ENCODE measurements around the gene ADPGK. TPM values are rescaled to one million over a fixed set of nuclear protein-coding genes. Genes with fewer than 3 reads are reported as not detected.

The ADPGK gene
- total RNA-seq, 4 donors from 2014 or later = 17.1 to 87.6 (median 54.8) TPM

DNA sequence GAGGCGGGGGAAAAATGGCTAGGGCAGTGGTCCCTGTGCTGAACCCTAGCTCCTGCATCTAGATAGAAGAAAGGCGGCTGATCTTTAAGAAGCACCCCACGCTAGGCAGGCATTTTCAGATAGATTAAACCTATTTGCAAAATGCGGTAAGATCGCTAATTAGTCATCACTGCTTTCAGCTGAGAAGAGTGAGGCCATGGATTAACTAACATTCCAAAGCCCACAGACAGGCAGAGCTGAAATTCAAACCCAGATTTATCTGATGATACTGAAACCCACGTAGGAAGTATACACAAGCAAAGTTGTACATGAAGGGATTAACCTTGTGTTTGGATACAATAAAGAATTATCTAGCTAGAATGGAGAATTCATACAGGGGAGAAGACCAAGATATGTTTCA, 4.8 kb downstream of the ADPGK start:
- TF ChIP-seq CTCF (IDR thresholded peaks at IDR 0.05) (no peak), POLR2A (IDR thresholded peaks at IDR 0.05) (no peak)
- H3K4me1 ChIP-seq = no peaks in the 10 kb centered on the region
- H3K36me3 ChIP-seq = no peaks in the 10 kb centered on the region
- H3K9me3 ChIP-seq = no peaks in the 10 kb centered on the region
- DNase-seq = no peak
- no peak overlapping the region for H3K4me3 ChIP-seq
- H3K27me3 ChIP-seq = no peaks in the 10 kb centered on the region
- intact Hi-C loops (cut with DNase I; ENCODE audit: low total_unique reads) = no loop called here
- H3K27ac ChIP-seq = no peak overlapping the region

GRCh38 chr15:72774696-72775383, 8.7 kb downstream of the ADPGK start:
- intact Hi-C loops (cut with DNase I; ENCODE audit: low total_unique reads) = no loop called here
- Histone ChIP-seq H3K27me3 (no peaks in the 10 kb centered on the region), H3K36me3 (no peaks in the 10 kb centered on the region), H3K9me3 (no peaks in the 10 kb centered on the region), H3K4me3 (no peak overlapping the region), H3K4me1 (no peaks in the 10 kb centered on the region), H3K27ac (no peak overlapping the region)
- TF ChIP-seq CTCF (IDR thresholded peaks at IDR 0.05) (no peak), POLR2A (IDR thresholded peaks at IDR 0.05) (no peak)
- DNase-seq = no peak

DNA sequence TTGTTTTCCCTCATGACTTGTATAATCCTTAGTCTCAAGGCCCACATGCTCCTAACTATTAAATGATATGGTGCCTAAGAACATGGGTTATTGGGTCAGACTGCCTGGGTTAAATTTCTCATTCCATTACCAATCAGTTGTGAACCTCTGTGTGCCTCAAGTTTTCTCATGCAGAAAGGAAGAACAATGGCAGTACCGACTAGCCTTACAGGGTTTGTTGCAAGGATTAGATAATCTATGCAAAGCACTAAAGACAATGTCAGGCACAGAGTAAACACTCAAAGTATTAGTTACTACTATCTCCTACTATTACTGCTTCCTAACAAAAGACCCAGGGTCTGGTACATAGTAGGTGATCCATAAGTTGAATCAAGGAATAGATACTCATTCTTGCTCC, 12.2 kb downstream of the ADPGK start:
- no peak overlapping the region for H3K27ac ChIP-seq
- no peaks in the 10 kb centered on the region for H3K36me3 ChIP-seq
- H3K27me3 ChIP-seq = no peaks in the 10 kb centered on the region
- TF ChIP-seq CTCF (IDR thresholded peaks at IDR 0.05) (no peak), POLR2A (IDR thresholded peaks at IDR 0.05) (no peak)
- H3K4me1 ChIP-seq = no peaks in the 10 kb centered on the region
- H3K9me3 ChIP-seq = peaks cover 0 to 6% of the 10 kb centered on the region in 2 donors
- no peak for DNase-seq
- intact Hi-C loops (cut with DNase I; ENCODE audit: low total_unique reads) = no loop called here
- no peak overlapping the region for H3K4me3 ChIP-seq

DNA sequence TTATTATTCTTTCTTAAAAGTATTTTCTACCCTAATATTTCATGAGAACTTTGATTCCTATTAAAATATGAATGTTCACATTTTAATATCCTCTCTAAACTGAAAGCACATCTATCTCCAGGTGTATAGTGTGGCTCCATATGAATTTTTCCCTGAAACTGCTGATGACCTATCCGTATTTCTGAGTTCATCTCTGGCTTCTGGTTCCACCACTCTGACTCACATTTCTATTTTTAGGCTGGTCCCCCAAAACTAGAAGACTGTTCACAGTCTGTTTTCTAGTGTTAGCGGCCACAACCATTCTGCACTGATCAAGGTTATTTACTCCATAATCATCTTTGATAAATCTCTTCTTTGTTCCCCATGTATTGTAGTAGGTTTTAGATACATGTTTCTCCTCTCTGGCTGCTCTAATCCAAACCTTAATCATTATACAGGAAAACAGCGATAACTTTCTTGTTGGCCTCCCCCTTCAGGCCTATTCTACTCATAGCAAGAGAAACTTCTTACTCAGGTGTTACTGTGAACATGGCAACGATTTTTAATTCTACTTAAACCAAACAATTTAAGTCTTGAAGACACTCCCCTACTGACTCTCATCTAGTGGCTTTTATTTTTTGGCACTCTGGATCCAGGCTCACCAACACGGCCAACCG, 12.8 kb downstream of the ADPGK start:
- peaks cover 0 to 6% of the 10 kb centered on the region in 2 donors for H3K9me3 ChIP-seq
- TF ChIP-seq POLR2A (IDR thresholded peaks at IDR 0.05) (no peak), CTCF (IDR thresholded peaks at IDR 0.05) (no peak)
- DNase-seq = no peak
- no peak overlapping the region for H3K27ac ChIP-seq
- no peaks in the 10 kb centered on the region for H3K27me3 ChIP-seq
- no peak overlapping the region for H3K4me3 ChIP-seq
- no peaks in the 10 kb centered on the region for H3K4me1 ChIP-seq
- no peaks in the 10 kb centered on the region for H3K36me3 ChIP-seq
- intact Hi-C loops (cut with DNase I; ENCODE audit: low total_unique reads) = no loop called here

DNA sequence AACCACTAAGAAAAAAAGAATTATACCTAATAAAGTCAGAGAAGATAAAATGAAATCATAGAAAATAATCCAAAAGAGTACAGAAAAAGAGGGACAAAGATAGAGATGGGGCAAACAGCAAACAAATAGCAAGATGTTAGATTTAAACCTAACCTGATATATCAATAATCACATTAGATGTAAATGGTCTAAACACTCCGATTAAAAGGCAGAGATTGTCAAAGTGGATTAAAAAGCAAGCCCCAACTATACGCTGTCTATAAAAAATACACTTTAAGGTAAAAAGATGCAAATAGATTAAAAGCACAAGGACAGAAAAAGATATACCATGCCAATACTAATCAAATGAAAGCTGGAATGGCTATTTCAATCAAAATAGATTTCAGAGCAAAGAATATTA, 16.8 kb downstream of the ADPGK start:
- Histone ChIP-seq H3K27me3 (no peaks in the 10 kb centered on the region), H3K9me3 (peaks cover 0 to 6% of the 10 kb centered on the region in 2 donors), H3K36me3 (no peaks in the 10 kb centered on the region), H3K4me3 (no peak overlapping the region), H3K27ac (no peak overlapping the region), H3K4me1 (no peaks in the 10 kb centered on the region)
- no peak for DNase-seq
- intact Hi-C loops (cut with DNase I; ENCODE audit: low total_unique reads) = no loop called here
- TF ChIP-seq POLR2A (IDR thresholded peaks at IDR 0.05) (no peak), CTCF (IDR thresholded peaks at IDR 0.05) (no peak)
